IMR-90 (cell line): ENCODE data around the gene ELOB. TPM values are rescaled to one million over a fixed set of nuclear protein-coding genes. Genes with fewer than 3 reads are reported as not detected.

ENCODE experiments used
- ATAC-seq: fragments of 200-7000 bp; cut with Tn5 transposase; 2 replicates; pipeline ENCODE4 v1.9.1; 2020; ENCODE audit warnings: low read depth, mild to moderate bottlenecking, moderate library complexity
- BruUV-seq: library from RNA; stranded (reverse); fragments of 400-500 nt; replicated peaks from 2 replicates; lab custom pipeline; 2021; lab: Mats Ljungman, UMichigan
- CTCF ChIA-PET: fragments of 300-600 bp; formaldehyde crosslinking; extraction: SDS; loops from one replicate; lab custom pipeline; 2021; ENCODE audit warnings: antibody characterized with exemption; lab: Yijun Ruan, JAX
- POLR2A ChIA-PET: fragments of 300-600 bp; sonication (Branson Sonifier 250); formaldehyde crosslinking; loops from one replicate; lab custom pipeline; 2022; ENCODE audit warnings: antibody characterized with exemption; ENCODE audit not compliant: unreplicated experiment; lab: Charles Lee
- DNase-seq: peaks from one replicate; pipeline ENCODE4 v3.0.0; 2013
- H2AFZ ChIP-seq: replicated peaks from 2 replicates; pipeline ENCODE3; 2013; ENCODE audit warnings: low read length, mild to moderate bottlenecking; ENCODE audit not compliant: poor library complexity
- H2AK5ac ChIP-seq: 2 replicates; pipeline ENCODE4 v1.6.1; 2013; ENCODE audit warnings: low read depth, low read length, inconsistent platforms
- H2AK9ac ChIP-seq: replicated peaks from 2 replicates; pipeline ENCODE3; 2013; ENCODE audit warnings: mild to moderate bottlenecking, low read depth, low read length, moderate library complexity; ENCODE audit not compliant: poor library complexity
- H2BK120ac ChIP-seq: 2 replicates; pipeline ENCODE4 v1.6.1; 2013; ENCODE audit warnings: low read depth, low read length, inconsistent platforms
- H2BK15ac ChIP-seq: 3 replicates; pipeline ENCODE4 v1.6.1; 2013; ENCODE audit warnings: low read depth, low read length, inconsistent platforms
- H2BK20ac ChIP-seq: 2 replicates; pipeline ENCODE4 v1.6.1; 2013; ENCODE audit warnings: low read depth, mild to moderate bottlenecking, inconsistent platforms, low read length, moderate library complexity
- H2BK5ac ChIP-seq: 2 replicates; pipeline ENCODE4 v1.6.1; 2013; ENCODE audit warnings: mild to moderate bottlenecking, low read depth, low read length, inconsistent platforms; ENCODE audit not compliant: poor library complexity, severe bottlenecking
- H3K14ac ChIP-seq: replicated peaks from 2 replicates; pipeline ENCODE4 v1.6.1; 2013; ENCODE audit warnings: low read depth, low read length, inconsistent platforms
- H3K18ac ChIP-seq: 2 replicates; pipeline ENCODE4 v1.6.1; 2013; ENCODE audit warnings: low read depth, low read length, control low read depth
- H3K23ac ChIP-seq: 2 replicates; pipeline ENCODE4 v1.6.1; 2013; ENCODE audit warnings: low read depth, low read length, inconsistent platforms
- H3K27ac ChIP-seq: 2 replicates; pipeline ENCODE4 v1.5.1; 2013; ENCODE audit warnings: mild to moderate bottlenecking, control low read depth, low read length; ENCODE audit not compliant: insufficient read depth
- H3K27me3 ChIP-seq: 2 replicates; pipeline ENCODE4 v1.6.1; 2013; ENCODE audit warnings: low read length; ENCODE audit not compliant: control insufficient read depth, insufficient read depth
- H3K36me3 ChIP-seq: 2 replicates; pipeline ENCODE4 v1.6.1; 2013; ENCODE audit warnings: low read length, mixed read lengths; ENCODE audit not compliant: control insufficient read depth, insufficient read depth
- H3K4ac ChIP-seq: 2 replicates; pipeline ENCODE4 v1.6.1; 2013; ENCODE audit warnings: low read depth, low read length, inconsistent platforms
- H3K4me1 ChIP-seq: 2 replicates; pipeline ENCODE4 v1.6.1; 2013; ENCODE audit warnings: low read length, mixed read lengths; ENCODE audit not compliant: control insufficient read depth, insufficient read depth
- H3K4me2 ChIP-seq: 2 replicates; pipeline ENCODE4 v1.6.1; 2013; ENCODE audit warnings: low read depth, mild to moderate bottlenecking, control low read depth, low read length, moderate library complexity
- H3K4me3 ChIP-seq: 2 replicates; pipeline ENCODE4 v1.5.1; 2013; ENCODE audit warnings: low read depth, mild to moderate bottlenecking, control low read depth, low read length, moderate library complexity; ENCODE audit not compliant: insufficient read depth
- H3K56ac ChIP-seq: 2 replicates; pipeline ENCODE4 v1.6.1; 2013; ENCODE audit warnings: low read length, inconsistent platforms; ENCODE audit not compliant: insufficient read depth; ENCODE audit errors: extremely low read depth
- H3K79me1 ChIP-seq, 2 experiments: 2 replicates each; pipeline ENCODE4 v1.6.1; 2013; ENCODE audit warnings: low read length in 2 of 2, inconsistent platforms in 1 of 2, low read depth in 1 of 2
- H3K9ac ChIP-seq: 2 replicates; pipeline ENCODE4 v1.6.1; 2013; ENCODE audit warnings: low read depth, low read length, control low read depth
- H3K9me1 ChIP-seq: 2 replicates; pipeline ENCODE4 v1.6.1; 2013; ENCODE audit warnings: low read length, inconsistent platforms; ENCODE audit not compliant: insufficient read depth
- H3K9me3 ChIP-seq: 2 replicates; pipeline ENCODE4 v1.6.1; 2013; ENCODE audit warnings: low read length; ENCODE audit not compliant: control insufficient read depth, insufficient read depth
- H4K20me1 ChIP-seq: 2 replicates; pipeline ENCODE4 v1.6.1; 2013; ENCODE audit warnings: low read length, inconsistent platforms; ENCODE audit not compliant: insufficient read depth
- H4K5ac ChIP-seq: 2 replicates; pipeline ENCODE4 v1.6.1; 2013; ENCODE audit warnings: mild to moderate bottlenecking, low read depth, low read length, control low read depth
- H4K8ac ChIP-seq, 2 experiments: 2 replicates each; pipeline ENCODE4 v1.6.1; 2013; ENCODE audit warnings: low read depth in 2 of 2, low read length in 2 of 2, control low read depth in 1 of 2, inconsistent platforms in 1 of 2
- H4K91ac ChIP-seq: 2 replicates; pipeline ENCODE4 v1.6.1; 2013; ENCODE audit warnings: low read depth, low read length, inconsistent platforms; ENCODE audit not compliant: insufficient read depth
- RAD21 ChIP-seq: IDR thresholded peaks from 2 replicates; pipeline ENCODE4 v1.6.1; 2012; ENCODE audit warnings: low read length, improper control_type of control experiment
- RCOR1 ChIP-seq: IDR thresholded peaks from 2 replicates; pipeline ENCODE4 v1.6.1; 2012; ENCODE audit warnings: mild to moderate bottlenecking, low read length, improper control_type of control experiment; ENCODE audit not compliant: insufficient replicate concordance
- WGBS, 2 experiments: methylation state at CpG; one replicate each; pipeline versions ENCODE4 v1.1.5 to v1.1.7; 2013; ENCODE audit warnings: missing lambda C conversion rate in 2 of 2; ENCODE audit not compliant: insufficient read length in 1 of 2; ENCODE audit errors: extremely low coverage in 2 of 2; 5-methylcytosine and 5-hydroxymethylcytosine counted together
- dilution Hi-C: fragments of 300-500 bp; cut with HindIII; formaldehyde crosslinking; loops from one replicate; pipeline ENCODE4 v1.14.3; 2018; ENCODE audit warnings: low sequenced_read_pairs; ENCODE audit not compliant: unreplicated experiment
- in situ Hi-C: fragments of 300-500 bp; cut with MboI; formaldehyde crosslinking; loops from 3 replicates; pipeline ENCODE4 v1.14.3; 2019; ENCODE audit warnings: low sequenced_read_pairs, inconsistent platforms, mixed read lengths
- intact Hi-C: fragments of 100-400 bp; cut with micrococcal nuclease; formaldehyde crosslinking; loops from 2 replicates; pipeline ENCODE4 v1.10.0; 2022
- polyA plus RNA-seq, 3 experiments: library from polyadenylated mRNA; depleted of rRNA; stranded (reverse); fragments of >200 nt; gene quantifications; 2 replicates each; pipeline ENCODE4 v1.2.3, GENCODE V29; 2012; ENCODE audit warnings: low replicate concordance in 1 of 3
- total RNA-seq: library from RNA; depleted of rRNA; stranded (reverse); fragments of >200 nt; gene quantifications from 2 replicates; pipeline ENCODE4 v1.2.3, GENCODE V29; 2012

The ELOB gene
- total and polyA plus RNA-seq, 2 of the 4 experiments (the other 2 are of a cell fraction) = 442 to 5,859 TPM

DNA sequence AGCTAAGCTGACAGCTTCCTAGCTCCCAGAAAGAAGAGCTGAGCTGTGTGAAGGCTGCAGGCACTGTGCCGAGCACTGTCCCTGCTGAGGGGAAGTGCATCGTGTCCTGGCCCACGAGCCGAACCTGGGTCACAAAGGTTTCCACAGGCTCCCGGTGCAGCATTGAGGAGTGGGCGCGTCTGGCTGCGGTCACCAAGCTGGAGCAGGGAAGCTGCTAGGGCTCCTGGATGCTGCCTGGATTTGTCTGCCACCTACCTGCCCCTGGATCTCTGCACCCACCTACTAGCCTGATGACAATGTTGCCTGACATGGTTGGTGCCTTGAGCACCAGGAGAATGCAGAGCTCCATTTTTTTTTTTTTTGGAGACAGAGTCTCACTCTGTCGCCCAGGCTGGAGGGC lies 31.1 kb downstream of the ELOB start:
- Histone ChIP-seq H4K91ac (no peak overlapping the region), H4K20me1 (no peaks in the 10 kb centered on the region), H3K9me3 (no peaks in the 10 kb centered on the region), H3K36me3 (no peaks in the 10 kb centered on the region), H4K8ac (no peak overlapping the region), H3K9me1 (no peaks in the 10 kb centered on the region), H2BK15ac (no peak overlapping the region), H2AK5ac (no peak overlapping the region), H3K4me3 (no peak overlapping the region), H2BK5ac (no peak overlapping the region), H3K27ac (no peak overlapping the region), H2BK20ac (no peak overlapping the region), H3K79me1 (peaks cover 3 to 4% of the 10 kb centered on the region in 2 experiments; a peak in 1 of 4 replicates), H3K4me1 (no peaks in the 10 kb centered on the region), H4K5ac (no peak overlapping the region), H3K9ac (no peak overlapping the region), H3K4me2 (no peak overlapping the region), H3K4ac (no peak overlapping the region), H3K23ac (no peak overlapping the region), H3K27me3 (no peaks in the 10 kb centered on the region; the same call in 1 of the 2 replicates), H2AFZ (no peak overlapping the region), H2BK120ac (no peak overlapping the region), H2AK9ac (no peak overlapping the region), H3K18ac (no peak overlapping the region), H3K14ac (no peak overlapping the region), H3K56ac (no peak overlapping the region)
- dilution Hi-C loops (no loop called here), intact Hi-C loops (no loop called here), in situ Hi-C loops (no loop called here)
- WGBS, 2 experiments = 91% methylated on average over 5 of the region's 9 CpGs; no CpG with 5 or more reads in 1 of the 2 experiments
- POLR2A ChIA-PET = no interaction called here
- CTCF ChIA-PET = no interaction called here
- TF ChIP-seq RCOR1 (no peak), RAD21 (no peak)
- ATAC-seq (no peak), DNase-seq (no peak)
- no TSS peak for BruUV-seq
